PC-3 (cell line): Measurements from ENCODE around the gene PXMP4. TPM values are rescaled to one million over a fixed set of nuclear protein-coding genes. Genes with fewer than 3 reads are reported as not detected.

Experiments
- ATAC-seq: fragments of 200-7000 bp; cut with Tn5 transposase; 2 replicates; pipeline ENCODE4 v1.9.1; 2020; ENCODE audit warnings: mild to moderate bottlenecking, moderate library complexity
- BruUV-seq: library from RNA; stranded (reverse); fragments of 400-500 nt; replicated peaks from 2 replicates; lab custom pipeline; 2021; lab: Mats Ljungman, UMichigan
- CTCF ChIA-PET: fragments of 300-600 bp; sonication (Branson Sonifier 250); formaldehyde crosslinking; loops from one replicate; lab custom pipeline; 2022; ENCODE audit warnings: antibody characterized with exemption; lab: Charles Lee
- POLR2A ChIA-PET: fragments of 300-600 bp; sonication (Branson Sonifier 250); formaldehyde crosslinking; loops from one replicate; lab custom pipeline; 2022; ENCODE audit warnings: antibody characterized with exemption; ENCODE audit not compliant: unreplicated experiment; lab: Charles Lee
- DNase-seq: peaks from one replicate; pipeline ENCODE4 v3.0.0-alpha.2; 2015
- H2AFZ ChIP-seq: fragments of 300-600 bp; sonication (generic); 2 replicates; pipeline ENCODE4 v1.6.0; 2016; ENCODE audit warnings: antibody characterized with exemption, low read length
- H3F3A ChIP-seq: fragments of 300-600 bp; sonication (generic); one replicate; pipeline ENCODE4 v1.6.0; 2017; ENCODE audit warnings: antibody characterized with exemption, low read length, control low read depth, mild to moderate bottlenecking; ENCODE audit not compliant: unreplicated experiment
- H3K27ac ChIP-seq: fragments of 300-600 bp; sonication (generic); 2 replicates; pipeline ENCODE4 v1.5.1; 2016; ENCODE audit warnings: mild to moderate bottlenecking, low read length
- H3K27me3 ChIP-seq: fragments of 300-600 bp; sonication (generic); 2 replicates; pipeline ENCODE4 v1.6.1; 2016; ENCODE audit warnings: low read length, mixed read lengths
- H3K36me3 ChIP-seq: fragments of 300-600 bp; sonication (generic); 2 replicates; pipeline ENCODE4 v1.6.1; 2016; ENCODE audit warnings: low read depth, mixed run types, low read length, mixed read lengths
- H3K4me1 ChIP-seq: fragments of 300-600 bp; sonication (generic); 2 replicates; pipeline ENCODE4 v1.5.1; 2016; ENCODE audit warnings: low read length; ENCODE audit not compliant: insufficient read depth
- H3K4me2 ChIP-seq: fragments of 300-600 bp; sonication (generic); 2 replicates; pipeline ENCODE4 v1.6.0; 2016; ENCODE audit warnings: low read length
- H3K4me3 ChIP-seq: fragments of 300-600 bp; sonication (generic); 2 replicates; pipeline ENCODE4 v1.5.1; 2016; ENCODE audit warnings: mild to moderate bottlenecking, low read length, mixed read lengths
- H3K79me2 ChIP-seq: fragments of 300-600 bp; sonication (generic); 2 replicates; pipeline ENCODE4 v1.6.1; 2017; ENCODE audit warnings: low read length, mixed read lengths
- H3K9ac ChIP-seq: fragments of 300-600 bp; sonication (generic); 2 replicates; pipeline ENCODE4 v1.6.0; 2016; ENCODE audit warnings: mild to moderate bottlenecking, low read length
- H3K9me2 ChIP-seq: fragments of 300-600 bp; sonication (generic); replicated peaks from 2 replicates; pipeline ENCODE4 v1.6.1; 2016; ENCODE audit warnings: mixed run types, low read length, mixed read lengths
- H3K9me3 ChIP-seq: fragments of 300-600 bp; sonication (generic); 2 replicates; pipeline ENCODE4 v1.6.1; 2016; ENCODE audit warnings: low read length, mixed read lengths
- H4K20me1 ChIP-seq: fragments of 300-600 bp; sonication (generic); 2 replicates; pipeline ENCODE4 v1.6.1; 2016; ENCODE audit warnings: low read length, mixed read lengths
- EZH2 ChIP-seq: fragments of 300-600 bp; sonication (generic); IDR thresholded peaks from one replicate; pipeline ENCODE4 v1.6.1; 2017; ENCODE audit warnings: antibody characterized with exemption, mild to moderate bottlenecking, low read length; ENCODE audit not compliant: unreplicated experiment
- EZH2phosphoT487 ChIP-seq: fragments of 300-600 bp; sonication (generic); IDR thresholded peaks from 2 replicates; pipeline ENCODE4 v1.6.1; 2018; ENCODE audit warnings: mild to moderate bottlenecking, antibody characterized with exemption, low read length, borderline replicate concordance
- intact Hi-C: fragments of 100-400 bp; cut with micrococcal nuclease; formaldehyde crosslinking; loops from 2 replicates; pipeline ENCODE4 v1.9.0; 2023
- total RNA-seq: library from RNA; depleted of rRNA; stranded (reverse); fragments of >200 nt; gene quantifications from 2 replicates; pipeline ENCODE4 v1.2.3, GENCODE V29; 2014; rRNA removed
- TF ChIP-seq, protein P1 (sequence below): fragments of 300-600 bp; sonication (generic); conservative IDR thresholded peaks from 2 replicates; pipeline ENCODE4 v1.5.1; 2017; ENCODE audit warnings: antibody characterized with exemption, low read depth, mild to moderate bottlenecking, low read length

Gene PXMP4
- total RNA-seq, 1 experiment from 2014 or later: not detected

DNA sequence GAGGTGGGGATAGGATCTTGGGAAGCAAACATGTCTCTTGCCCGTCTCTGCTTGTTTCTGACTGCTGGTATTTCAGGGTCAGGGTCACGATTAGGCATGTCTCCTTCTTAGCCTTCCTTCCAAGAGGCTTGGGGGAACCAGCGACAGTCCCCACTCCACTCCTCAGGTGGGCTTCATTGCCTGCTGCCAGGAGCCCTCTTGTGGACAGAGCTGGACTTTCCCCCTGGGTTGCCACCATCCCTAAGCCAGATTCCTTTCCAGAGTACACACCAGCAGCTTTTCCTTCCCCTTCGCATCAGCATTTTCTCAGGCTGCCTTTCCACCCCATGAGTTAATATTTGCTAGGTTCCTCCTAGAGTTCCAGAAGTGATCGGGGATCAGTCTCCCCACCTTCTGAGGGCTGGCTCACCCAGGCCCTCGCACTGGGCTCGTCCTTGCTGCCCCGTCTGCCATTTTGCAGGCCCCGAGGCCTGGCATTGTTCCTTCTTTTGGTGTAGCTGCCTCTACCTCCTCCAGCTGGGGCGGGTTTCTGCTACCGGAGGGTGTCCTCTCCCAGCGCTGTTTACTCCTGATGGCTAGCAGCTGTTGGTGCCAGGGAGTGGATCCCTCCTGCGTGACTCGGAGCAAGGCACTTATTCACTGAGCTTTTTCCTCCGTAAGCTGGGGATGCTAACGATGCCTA is 66.8 kb downstream of the PXMP4 start:
- Histone ChIP-seq H3K79me2 (no peaks in the 10 kb centered on the region), H3K27ac (no peak overlapping the region), H3K27me3 (no peaks in the 10 kb centered on the region), H3K9ac (no peak overlapping the region), H3K4me2 (0 out of 2 replicates have a peak overlapping the region, but pooled peaks have one; percentile 16), H3K9me2 (no peaks in the 10 kb centered on the region), H3F3A (no peaks in the 10 kb centered on the region), H3K4me3 (no peak overlapping the region), H3K36me3 (no peaks in the 10 kb centered on the region; the same call in 1 of the 2 replicates), H3K9me3 (no peaks in the 10 kb centered on the region), H4K20me1 (no peaks in the 10 kb centered on the region), H3K4me1 (peaks cover 29% of the 10 kb centered on the region), H2AFZ (no peak overlapping the region)
- intact Hi-C loops: loop anchor here (1.0 kb wide), 1 partner anchor 196 kb away; no protein-coding TSS in a partner anchor
- DNase-seq (peak; percentile 69), ATAC-seq (peak; percentile 66)
- POLR2A ChIA-PET: no interaction called here
- TSS peak; percentile 14 for BruUV-seq
- TF ChIP-seq EZH2 (no peak), EZH2phosphoT487 (no peak)
- TF ChIP-seq, protein P1, sequence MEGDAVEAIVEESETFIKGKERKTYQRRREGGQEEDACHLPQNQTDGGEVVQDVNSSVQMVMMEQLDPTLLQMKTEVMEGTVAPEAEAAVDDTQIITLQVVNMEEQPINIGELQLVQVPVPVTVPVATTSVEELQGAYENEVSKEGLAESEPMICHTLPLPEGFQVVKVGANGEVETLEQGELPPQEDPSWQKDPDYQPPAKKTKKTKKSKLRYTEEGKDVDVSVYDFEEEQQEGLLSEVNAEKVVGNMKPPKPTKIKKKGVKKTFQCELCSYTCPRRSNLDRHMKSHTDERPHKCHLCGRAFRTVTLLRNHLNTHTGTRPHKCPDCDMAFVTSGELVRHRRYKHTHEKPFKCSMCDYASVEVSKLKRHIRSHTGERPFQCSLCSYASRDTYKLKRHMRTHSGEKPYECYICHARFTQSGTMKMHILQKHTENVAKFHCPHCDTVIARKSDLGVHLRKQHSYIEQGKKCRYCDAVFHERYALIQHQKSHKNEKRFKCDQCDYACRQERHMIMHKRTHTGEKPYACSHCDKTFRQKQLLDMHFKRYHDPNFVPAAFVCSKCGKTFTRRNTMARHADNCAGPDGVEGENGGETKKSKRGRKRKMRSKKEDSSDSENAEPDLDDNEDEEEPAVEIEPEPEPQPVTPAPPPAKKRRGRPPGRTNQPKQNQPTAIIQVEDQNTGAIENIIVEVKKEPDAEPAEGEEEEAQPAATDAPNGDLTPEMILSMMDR: peak; percentile 92
- CTCF ChIA-PET: interaction anchor here (0.6 to 1.8 kb wide), 5 partner anchors 13 to 208 kb away, joined by 3 to 14 read pairs (median 4); partner anchors contain the start of gene ACTL10

Other genes starting within 250 kb of the PXMP4 start
- 9.2 and 9.7 TPM in 2 replicates for gene CBFA2T2, start 230.2 kb downstream of the PXMP4 start, total RNA-seq
- gene C20orf144, start 58.0 kb downstream of the PXMP4 start, total RNA-seq: 0.17 TPM in 1 of 2 replicates, not detected in the other
- 1.6 and 2.8 TPM in 2 replicates for gene ACTL10, start 53.4 kb downstream of the PXMP4 start, total RNA-seq
- gene NECAB3, start 45.9 kb downstream of the PXMP4 start, total RNA-seq: 41.2 and 43.5 TPM in 2 replicates
- gene E2F1, start 33.9 kb downstream of the PXMP4 start, total RNA-seq: 63.7 and 72.2 TPM in 2 replicates
- gene ZNF341, start 11.7 kb upstream of the PXMP4 start, total RNA-seq: 4.4 and 5.1 TPM in 2 replicates
- 68.8 and 91.1 TPM in 2 replicates for gene CHMP4B, start 91.0 kb upstream of the PXMP4 start, total RNA-seq